B cell (primary cell): ENCODE data around the gene ZMYND15. TPM values are rescaled to one million over a fixed set of nuclear protein-coding genes. Genes with fewer than 3 reads are reported as not detected.

Source experiments
- ATAC-seq: fragments of 200-7000 bp; cut with Tn5 transposase; one replicate; pipeline ENCODE4 v1.10.0; 2021; ENCODE audit warnings: low read depth, mild to moderate bottlenecking, moderate number of reproducible peaks, moderate library complexity
- CTCF ChIA-PET: fragments of 350-600 bp; sonication (Branson Sonifier 250); formaldehyde crosslinking; loops from one replicate; lab custom pipeline; 2021; ENCODE audit warnings: antibody characterized with exemption, inconsistent platforms; lab: Charles Lee
- POLR2A ChIA-PET: fragments of 350-600 bp; sonication (Branson Sonifier 250); formaldehyde crosslinking; loops from one replicate; lab custom pipeline; 2021; ENCODE audit warnings: antibody characterized with exemption; lab: Charles Lee
- DNase-seq: peaks from one replicate; pipeline ENCODE4 v3.0.0; 2013
- H2AFZ ChIP-seq: 2 replicates; pipeline ENCODE4 v1.6.1; 2012; ENCODE audit warnings: mild to moderate bottlenecking, low read depth, low read length; ENCODE audit not compliant: insufficient read depth, poor library complexity, severe bottlenecking
- H3K27ac ChIP-seq, 2 donors: 1 replicate in 1 of 2; 2 replicates in 1 of 2; pipeline ENCODE4 v1.5.1; 2012 to 2013; ENCODE audit warnings: low read length in 2 of 2, mild to moderate bottlenecking in 2 of 2, moderate library complexity in 1 of 2
- H3K27me3 ChIP-seq, 4 experiments: fragments of 200-600 bp in 1 of 4; sonication (generic) in 1 of 4; replicated peaks in 1 of 4; 1 replicate in 2 of 4; 2 replicates in 2 of 4; pipeline versions ENCODE4 v1.6.1 to v1.7.0; 2013 to 2016; ENCODE audit warnings: low read length in 3 of 4, mild to moderate bottlenecking in 2 of 4, mixed read lengths in 1 of 4, moderate library complexity in 1 of 4; ENCODE audit not compliant: insufficient read depth in 4 of 4, control insufficient read depth in 3 of 4; ENCODE audit errors: control extremely low read depth in 1 of 4
- H3K36me3 ChIP-seq, 2 experiments: replicated peaks in 1 of 2; 1 replicate in 1 of 2; 2 replicates in 1 of 2; pipeline versions ENCODE4 v1.6.1 to v1.7.1; 2013; ENCODE audit warnings: low read length in 1 of 2; ENCODE audit not compliant: insufficient read depth in 2 of 2, control insufficient read depth in 1 of 2; ENCODE audit errors: control extremely low read depth in 1 of 2, extremely low read depth in 1 of 2
- H3K4me1 ChIP-seq, 2 donors: fragments of 200-600 bp in 1 of 2; sonication (generic) in 1 of 2; 1 replicate in 1 of 2; 2 replicates in 1 of 2; pipeline versions ENCODE4 v1.5.1 to v1.6.1; 2013 to 2017; ENCODE audit warnings: low read length in 2 of 2; ENCODE audit not compliant: control insufficient read depth in 2 of 2, insufficient read depth in 2 of 2
- H3K4me2 ChIP-seq: replicated peaks from 2 replicates; pipeline ENCODE3; 2012; ENCODE audit warnings: mild to moderate bottlenecking, low read depth, low read length; ENCODE audit not compliant: poor library complexity, severe bottlenecking
- H3K4me3 ChIP-seq, 5 experiments: fragments of 200-600 bp in 1 of 5; sonication (generic) in 1 of 5; 1 replicate in 3 of 5; 2 replicates in 2 of 5; pipeline versions ENCODE4 v1.5.1 to v1.7.0; 2011 to 2016; ENCODE audit warnings: low read length in 4 of 5, mild to moderate bottlenecking in 4 of 5, low read depth in 2 of 5, control low read depth in 1 of 5, moderate library complexity in 1 of 5; ENCODE audit not compliant: insufficient read depth in 1 of 5; ENCODE audit errors: control extremely low read depth in 1 of 5, extremely low read depth in 1 of 5
- H3K79me2 ChIP-seq: fragments of 200-600 bp; sonication (generic); one replicate; pipeline ENCODE4 v1.6.0; 2016; ENCODE audit warnings: low read length; ENCODE audit not compliant: control insufficient read depth, insufficient read depth
- H3K9ac ChIP-seq: fragments of 200-600 bp; sonication (generic); 2 replicates; pipeline ENCODE4 v1.6.1; 2017; ENCODE audit warnings: mild to moderate bottlenecking, low read length, moderate library complexity
- H3K9me3 ChIP-seq, 3 donors: one replicate each; pipeline versions ENCODE4 v1.6.1 to v1.7.1; 2013; ENCODE audit warnings: low read length in 2 of 3; ENCODE audit not compliant: control insufficient read depth in 2 of 3, insufficient read depth in 1 of 3; ENCODE audit errors: control extremely low read depth in 1 of 3
- H4K20me1 ChIP-seq: 2 replicates; pipeline ENCODE4 v1.6.0; 2012; ENCODE audit warnings: mild to moderate bottlenecking, low read length; ENCODE audit not compliant: insufficient read depth, control insufficient read depth, poor library complexity, severe bottlenecking
- H3K27ac Mint-ChIP-seq: one replicate; pipeline ENCODE4 v1.8.0; 2021; ENCODE audit warnings: mixed read lengths
- H3K27me3 Mint-ChIP-seq: one replicate; pipeline ENCODE4 v1.8.0; 2021; ENCODE audit warnings: mixed read lengths
- H3K4me1 Mint-ChIP-seq: one replicate; pipeline ENCODE4 v1.8.0; 2021; ENCODE audit warnings: mixed read lengths
- H3K4me3 Mint-ChIP-seq: one replicate; pipeline ENCODE4 v1.8.0; 2021; ENCODE audit warnings: mixed read lengths
- H3K9me3 Mint-ChIP-seq: one replicate; pipeline ENCODE4 v1.8.0; 2022; ENCODE audit warnings: mixed read lengths; ENCODE audit not compliant: insufficient read depth
- EZH2 ChIP-seq: IDR thresholded peaks from 2 replicates; pipeline ENCODE4 v1.6.1; 2012; ENCODE audit warnings: borderline replicate concordance, low read depth, mild to moderate bottlenecking, moderate library complexity, low read length; ENCODE audit not compliant: insufficient read depth, poor library complexity, severe bottlenecking
- WGBS: methylation state at CpG from one replicate; pipeline ENCODE4 v1.1.5; 2013; ENCODE audit warnings: missing lambda C conversion rate; ENCODE audit not compliant: insufficient coverage; 5-methylcytosine and 5-hydroxymethylcytosine counted together
- intact Hi-C: fragments of 100-400 bp; cut with micrococcal nuclease; formaldehyde crosslinking; loops from one replicate; pipeline ENCODE4 v1.10.0; 2022
- polyA plus RNA-seq: library from polyadenylated mRNA; depleted of rRNA; stranded (reverse); fragments of >200 nt; gene quantifications from 2 replicates; pipeline ENCODE4 v1.2.3, GENCODE V29; 2012
- total RNA-seq, 2 donors: library from RNA; stranded (reverse); fragments of 120-200 nt in 1 of 2; gene quantifications; 1 replicate in 1 of 2; 2 replicates in 1 of 2; pipeline versions ENCODE4 v1.2.3 to v1.2.4, GENCODE V29; 2013 to 2022
- TF ChIP-seq, protein P1 (sequence below): fragments of 200-600 bp; IDR thresholded peaks from one replicate; pipeline ENCODE4 v1.8.0; 2022; ENCODE audit warnings: antibody characterized with exemption, mild to moderate bottlenecking

The ZMYND15 gene
- total and polyA plus RNA-seq, 2 donors (not counting 1 experiment from before 2014, with no cell fraction given) = 0.72 to 2.5 TPM

- Mint-ChIP-seq H3K4me3 (peak overlapping the region; percentile 86), H3K4me1 (peaks cover 47% of the 10 kb centered on the region), H3K9me3 (no peaks in the 10 kb centered on the region), H3K27me3 (no peaks in the 10 kb centered on the region), H3K27ac (peak overlapping the region; percentile 88)
- Histone ChIP-seq H3K27me3 (no peaks in the 10 kb centered on the region), H3K9ac (peak overlapping the region; percentile 86), H3K9me3 (no peaks in the 10 kb centered on the region), H3K4me2 (peak overlapping the region; percentile 96), H3K27ac (peak overlapping the region; percentile 60 to 74), H3K36me3 (peaks cover 0 to under 1% of the 10 kb centered on the region in 2 experiments), H4K20me1 (no peaks in the 10 kb centered on the region), H2AFZ (peak overlapping the region; percentile 84), H3K4me3 (peak overlapping the region; percentile 65 to 90 (median 75)), H3K4me1 (peaks cover 34 to 45% of the 10 kb centered on the region in 2 donors), H3K79me2 (peaks cover 30% of the 10 kb centered on the region)
- POLR2A ChIA-PET = interaction anchor here (0.5 to 1.9 kb wide), 6 partner anchors 20 to 256 kb away, joined by 3 to 11 read pairs (median 3); partner anchors contain the start of genes MED11, RNF167, SLC25A11 and SPAG7
- ATAC-seq (no peak), DNase-seq (peak; percentile 65)
- 1% methylated on average over 41 of the region's 57 CpGs for WGBS
- intact Hi-C loops = loop anchor here (1.0 to 2.0 kb wide), 9 partner anchors 20 to 256 kb away; partner anchors contain the start of genes CHRNE, CXCL16, MED11 and MINK1
- CTCF ChIA-PET = interaction anchor here (0.6 to 3.9 kb wide), 15 partner anchors 10 to 192 kb away, joined by 3 to 38 read pairs (median 5); partner anchors contain the start of genes CHRNE, GLTPD2, MED11 and PSMB6
- no peak for TF ChIP-seq EZH2
- TF ChIP-seq, protein P1, sequence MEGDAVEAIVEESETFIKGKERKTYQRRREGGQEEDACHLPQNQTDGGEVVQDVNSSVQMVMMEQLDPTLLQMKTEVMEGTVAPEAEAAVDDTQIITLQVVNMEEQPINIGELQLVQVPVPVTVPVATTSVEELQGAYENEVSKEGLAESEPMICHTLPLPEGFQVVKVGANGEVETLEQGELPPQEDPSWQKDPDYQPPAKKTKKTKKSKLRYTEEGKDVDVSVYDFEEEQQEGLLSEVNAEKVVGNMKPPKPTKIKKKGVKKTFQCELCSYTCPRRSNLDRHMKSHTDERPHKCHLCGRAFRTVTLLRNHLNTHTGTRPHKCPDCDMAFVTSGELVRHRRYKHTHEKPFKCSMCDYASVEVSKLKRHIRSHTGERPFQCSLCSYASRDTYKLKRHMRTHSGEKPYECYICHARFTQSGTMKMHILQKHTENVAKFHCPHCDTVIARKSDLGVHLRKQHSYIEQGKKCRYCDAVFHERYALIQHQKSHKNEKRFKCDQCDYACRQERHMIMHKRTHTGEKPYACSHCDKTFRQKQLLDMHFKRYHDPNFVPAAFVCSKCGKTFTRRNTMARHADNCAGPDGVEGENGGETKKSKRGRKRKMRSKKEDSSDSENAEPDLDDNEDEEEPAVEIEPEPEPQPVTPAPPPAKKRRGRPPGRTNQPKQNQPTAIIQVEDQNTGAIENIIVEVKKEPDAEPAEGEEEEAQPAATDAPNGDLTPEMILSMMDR = no peak
These were observed 28.7 kb upstream of the ZMYND15 start for GRCh38 chr17:4710693-4711634.
